Measurements from ENCODE around the gene MOCS1. TPM values are rescaled to one million over a fixed set of nuclear protein-coding genes. Genes with fewer than 3 reads are reported as not detected.

Gene MOCS1
- total RNA-seq, 1 donor from 2014 or later: 0.96 TPM

GRCh38 chr6:39925191-39925930 lies 8.9 kb downstream of the MOCS1 start:
- DNase-seq: no peak

DNA sequence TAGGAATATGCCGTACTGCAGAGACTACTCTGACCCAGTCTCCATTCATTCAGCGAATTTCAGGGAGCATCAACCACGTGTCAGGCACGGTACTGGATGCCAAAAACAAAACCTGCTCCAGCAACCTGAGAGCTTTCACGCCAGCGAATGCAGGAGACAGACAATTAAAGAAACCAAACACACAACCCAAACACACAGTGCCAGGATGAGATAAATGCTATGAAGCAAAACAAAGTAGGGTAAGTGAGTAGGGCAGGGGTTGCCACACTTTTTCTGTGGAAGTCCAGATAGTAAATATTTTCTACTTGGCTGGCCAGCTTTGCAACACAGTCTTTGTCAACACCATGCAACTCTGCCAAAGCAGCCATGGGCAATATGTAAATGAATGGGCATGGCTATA lies 10.0 kb downstream of the MOCS1 start:
- Mint-ChIP-seq H3K9me3 (peaks cover 6% of the 10 kb centered on the region), H3K4me3 (no peak overlapping the region), H3K27me3 (no peaks in the 10 kb centered on the region), H3K27ac (no peak overlapping the region), H3K36me3 (ENCODE audit: low read depth) (no peaks in the 10 kb centered on the region), H3K4me1 (no peaks in the 10 kb centered on the region)
- intact Hi-C loops (cut with micrococcal nuclease): no loop called here
- no peak for DNase-seq

More at GRCh38 chr6:39925191-39925930, 8.9 kb downstream of the MOCS1 start:
- H3K4me3 Mint-ChIP-seq: no peak overlapping the region
- no peak overlapping the region for H3K27ac Mint-ChIP-seq
- no peaks in the 10 kb centered on the region for H3K27me3 Mint-ChIP-seq
- peaks cover 6% of the 10 kb centered on the region for H3K9me3 Mint-ChIP-seq
- intact Hi-C loops (cut with micrococcal nuclease): no loop called here
- no peaks in the 10 kb centered on the region for H3K4me1 Mint-ChIP-seq
- H3K36me3 Mint-ChIP-seq (ENCODE audit: low read depth): no peaks in the 10 kb centered on the region

DNA sequence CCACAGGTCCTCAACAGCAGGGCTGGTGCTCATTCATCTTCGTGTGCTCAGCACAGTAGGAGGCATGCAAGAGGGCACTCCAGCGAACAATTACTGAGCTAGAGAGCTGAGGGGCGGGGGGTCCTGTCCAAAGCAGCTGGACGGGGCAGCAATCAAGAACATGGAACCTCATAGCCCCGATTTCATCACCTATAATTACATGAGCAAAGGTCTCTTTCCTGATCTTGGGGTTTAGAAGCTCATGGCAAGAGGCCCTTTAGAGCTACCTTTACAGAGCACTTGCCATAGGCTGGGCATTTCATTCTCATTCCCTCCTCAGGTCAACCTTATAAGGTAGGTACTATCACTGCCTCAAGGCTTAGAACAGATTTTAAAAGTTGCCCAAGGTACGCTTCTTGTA lies 10.4 kb downstream of the MOCS1 start:
- Mint-ChIP-seq H3K36me3 (ENCODE audit: low read depth) (no peaks in the 10 kb centered on the region), H3K27me3 (no peaks in the 10 kb centered on the region), H3K27ac (no peak overlapping the region), H3K4me3 (no peak overlapping the region), H3K4me1 (no peaks in the 10 kb centered on the region), H3K9me3 (peaks cover 6% of the 10 kb centered on the region)
- intact Hi-C loops (cut with micrococcal nuclease): no loop called here
- no peak for DNase-seq

DNA sequence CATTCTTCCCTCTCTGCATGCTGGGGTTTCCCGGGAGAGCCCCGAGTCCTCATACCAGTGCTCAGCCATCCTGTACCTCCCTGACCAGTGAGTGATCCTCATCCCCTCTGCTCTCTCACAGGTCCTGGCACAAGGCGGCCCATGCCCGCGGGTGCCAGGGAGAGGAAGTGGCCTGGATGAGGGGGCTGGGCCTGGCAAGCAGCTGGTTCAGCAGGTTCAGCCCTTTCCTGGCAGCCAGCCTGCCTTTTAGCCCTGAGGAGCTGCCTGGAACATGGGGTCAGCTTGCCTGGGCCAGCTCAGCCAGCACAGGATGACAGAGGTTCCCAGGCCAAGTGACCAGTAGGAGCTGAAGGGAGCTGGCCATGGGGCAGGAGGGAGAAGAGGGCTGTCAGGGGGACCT lies 10.9 kb downstream of the MOCS1 start:
- intact Hi-C loops (cut with micrococcal nuclease): no loop called here
- H3K9me3 Mint-ChIP-seq: peaks cover 6% of the 10 kb centered on the region
- no peaks in the 10 kb centered on the region for H3K4me1 Mint-ChIP-seq
- no peaks in the 10 kb centered on the region for H3K36me3 Mint-ChIP-seq (ENCODE audit: low read depth)
- no peak overlapping the region for H3K27ac Mint-ChIP-seq
- no peaks in the 10 kb centered on the region for H3K27me3 Mint-ChIP-seq
- no peak overlapping the region for H3K4me3 Mint-ChIP-seq
- DNase-seq: no peak

GRCh38 chr6:39922821-39923220 lies 11.4 kb downstream of the MOCS1 start:
- no peak for DNase-seq
- H3K36me3 Mint-ChIP-seq (ENCODE audit: low read depth): no peaks in the 10 kb centered on the region
- intact Hi-C loops (cut with micrococcal nuclease): no loop called here
- H3K4me3 Mint-ChIP-seq: no peak overlapping the region
- no peaks in the 10 kb centered on the region for H3K4me1 Mint-ChIP-seq
- H3K27ac Mint-ChIP-seq: no peak overlapping the region
- peaks cover 6% of the 10 kb centered on the region for H3K9me3 Mint-ChIP-seq
- no peaks in the 10 kb centered on the region for H3K27me3 Mint-ChIP-seq

DNA sequence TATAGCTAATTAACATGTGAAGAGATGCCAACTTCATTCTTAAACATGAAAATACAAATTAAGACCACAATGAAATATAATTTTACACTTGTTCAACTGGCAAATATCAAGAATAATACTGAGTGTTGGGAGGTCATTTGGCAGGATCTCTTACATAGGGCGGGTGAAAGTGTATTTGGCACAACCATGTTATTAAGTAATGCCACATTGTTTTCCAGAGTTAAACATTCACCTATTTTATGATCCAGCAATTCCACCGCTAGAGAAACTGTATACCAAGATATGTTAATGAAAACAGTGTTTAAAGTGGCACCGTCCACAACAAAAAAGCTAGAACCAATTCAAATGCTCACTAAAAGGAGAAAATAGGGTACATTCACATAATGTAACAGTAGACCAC lies 14.1 kb downstream of the MOCS1 start:
- Mint-ChIP-seq H3K36me3 (ENCODE audit: low read depth) (no peaks in the 10 kb centered on the region), H3K27me3 (no peaks in the 10 kb centered on the region), H3K4me3 (no peak overlapping the region), H3K9me3 (no peaks in the 10 kb centered on the region), H3K4me1 (no peaks in the 10 kb centered on the region), H3K27ac (no peak overlapping the region)
- no peak for DNase-seq
- intact Hi-C loops (cut with micrococcal nuclease): no loop called here

- no peaks in the 10 kb centered on the region for H3K36me3 Mint-ChIP-seq (ENCODE audit: low read depth)
- no peaks in the 10 kb centered on the region for H3K4me1 Mint-ChIP-seq
- no peaks in the 10 kb centered on the region for H3K27me3 Mint-ChIP-seq
- no peak overlapping the region for H3K4me3 Mint-ChIP-seq
- no peaks in the 10 kb centered on the region for H3K9me3 Mint-ChIP-seq
- DNase-seq: no peak
- H3K27ac Mint-ChIP-seq: no peak overlapping the region
- intact Hi-C loops (cut with micrococcal nuclease): no loop called here
Measured at GRCh38 chr6:39918831-39919230, 15.4 kb downstream of the MOCS1 start.

- DNase-seq: no peak
- no peaks in the 10 kb centered on the region for H3K9me3 Mint-ChIP-seq
- H3K27ac Mint-ChIP-seq: no peak overlapping the region
- H3K27me3 Mint-ChIP-seq: no peaks in the 10 kb centered on the region
- H3K4me3 Mint-ChIP-seq: no peak overlapping the region
- H3K36me3 Mint-ChIP-seq (ENCODE audit: low read depth): no peaks in the 10 kb centered on the region
- no peaks in the 10 kb centered on the region for H3K4me1 Mint-ChIP-seq
- intact Hi-C loops (cut with micrococcal nuclease): no loop called here
Measured at GRCh38 chr6:39917981-39918380, 16.3 kb downstream of the MOCS1 start.

- Mint-ChIP-seq H3K9me3 (no peaks in the 10 kb centered on the region), H3K27me3 (no peaks in the 10 kb centered on the region), H3K4me1 (no peaks in the 10 kb centered on the region), H3K36me3 (ENCODE audit: low read depth) (no peaks in the 10 kb centered on the region), H3K4me3 (no peak overlapping the region), H3K27ac (no peak overlapping the region)
- intact Hi-C loops (cut with micrococcal nuclease): no loop called here
- no peak for DNase-seq
Measured at GRCh38 chr6:39917329-39917728, 16.9 kb downstream of the MOCS1 start.

- intact Hi-C loops (cut with micrococcal nuclease): no loop called here
- DNase-seq: no peak
- Mint-ChIP-seq H3K4me3 (no peak overlapping the region), H3K27ac (no peak overlapping the region), H3K36me3 (ENCODE audit: low read depth) (no peaks in the 10 kb centered on the region), H3K9me3 (no peaks in the 10 kb centered on the region), H3K4me1 (no peaks in the 10 kb centered on the region), H3K27me3 (no peaks in the 10 kb centered on the region)
Measured at GRCh38 chr6:39915866-39916265, 18.4 kb downstream of the MOCS1 start.

DNA sequence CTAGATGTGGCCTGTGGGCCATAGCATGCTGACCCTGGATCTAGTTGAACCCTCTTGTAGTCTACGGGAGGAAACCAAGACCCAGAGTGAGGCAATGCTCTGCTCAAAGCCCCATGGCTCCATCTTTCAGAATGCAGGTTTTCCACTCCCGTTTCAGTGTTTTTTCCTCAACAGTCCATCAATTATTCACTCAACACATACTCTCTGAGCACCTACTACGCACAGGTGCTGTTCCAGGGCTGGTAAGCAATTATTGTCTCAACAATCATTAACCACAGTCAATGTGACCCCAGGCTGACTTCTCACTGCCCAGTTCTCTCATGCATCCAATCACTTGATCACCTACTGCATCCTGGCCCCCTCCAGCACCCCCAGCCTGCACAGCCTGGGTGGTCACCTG lies 20.0 kb downstream of the MOCS1 start:
- Mint-ChIP-seq H3K27ac (no peak overlapping the region), H3K4me3 (no peak overlapping the region), H3K4me1 (no peaks in the 10 kb centered on the region), H3K9me3 (no peaks in the 10 kb centered on the region), H3K27me3 (no peaks in the 10 kb centered on the region), H3K36me3 (ENCODE audit: low read depth) (no peaks in the 10 kb centered on the region)
- DNase-seq: no peak
- intact Hi-C loops (cut with micrococcal nuclease): no loop called here

- no peaks in the 10 kb centered on the region for H3K9me3 Mint-ChIP-seq
- intact Hi-C loops (cut with micrococcal nuclease): no loop called here
- H3K36me3 Mint-ChIP-seq (ENCODE audit: low read depth): no peaks in the 10 kb centered on the region
- H3K4me1 Mint-ChIP-seq: no peaks in the 10 kb centered on the region
- DNase-seq: no peak
- no peaks in the 10 kb centered on the region for H3K27me3 Mint-ChIP-seq
- H3K4me3 Mint-ChIP-seq: no peak overlapping the region
- H3K27ac Mint-ChIP-seq: no peak overlapping the region
Measured at GRCh38 chr6:39913391-39913916, 20.8 kb downstream of the MOCS1 start.

DNA sequence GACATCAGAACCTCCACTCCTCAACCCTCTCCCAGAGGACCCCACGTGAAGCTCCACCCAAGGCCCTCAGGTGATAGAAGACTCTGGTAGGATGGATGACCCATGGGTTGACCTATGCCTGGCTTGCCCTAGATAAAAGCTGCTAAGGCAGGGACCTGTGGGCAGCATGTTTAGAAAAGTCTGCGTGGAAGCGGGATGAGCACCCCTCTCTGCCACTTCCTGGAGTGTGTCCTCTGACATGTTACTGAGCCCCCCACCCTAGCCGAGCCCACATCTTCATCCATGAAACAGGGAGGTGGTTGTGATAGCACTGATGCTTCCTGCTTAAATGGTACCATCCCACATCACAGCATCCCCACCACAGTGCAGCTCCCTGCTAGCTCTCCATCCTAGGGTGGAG lies 21.8 kb downstream of the MOCS1 start:
- Mint-ChIP-seq H3K4me3 (no peak overlapping the region), H3K36me3 (ENCODE audit: low read depth) (no peaks in the 10 kb centered on the region), H3K4me1 (no peaks in the 10 kb centered on the region), H3K9me3 (no peaks in the 10 kb centered on the region), H3K27me3 (no peaks in the 10 kb centered on the region), H3K27ac (no peak overlapping the region)
- no peak for DNase-seq
- intact Hi-C loops (cut with micrococcal nuclease): no loop called here

GRCh38 chr6:39911513-39912125 lies 22.6 kb downstream of the MOCS1 start:
- Mint-ChIP-seq H3K4me1 (no peaks in the 10 kb centered on the region), H3K9me3 (no peaks in the 10 kb centered on the region), H3K4me3 (no peak overlapping the region), H3K36me3 (ENCODE audit: low read depth) (no peaks in the 10 kb centered on the region), H3K27me3 (no peaks in the 10 kb centered on the region), H3K27ac (no peak overlapping the region)
- DNase-seq: no peak
- intact Hi-C loops (cut with micrococcal nuclease): no loop called here

- no peaks in the 10 kb centered on the region for H3K4me1 Mint-ChIP-seq
- no peak overlapping the region for H3K4me3 Mint-ChIP-seq
- H3K9me3 Mint-ChIP-seq: no peaks in the 10 kb centered on the region
- H3K27me3 Mint-ChIP-seq: no peaks in the 10 kb centered on the region
- no peak overlapping the region for H3K27ac Mint-ChIP-seq
- DNase-seq: no peak
- H3K36me3 Mint-ChIP-seq (ENCODE audit: low read depth): no peaks in the 10 kb centered on the region
- intact Hi-C loops (cut with micrococcal nuclease): no loop called here
Measured at GRCh38 chr6:39910744-39911143, 23.5 kb downstream of the MOCS1 start.
